A673 (cell line): ENCODE results near the gene TRIM26. TPM values are rescaled to one million over a fixed set of nuclear protein-coding genes. Genes with fewer than 3 reads are reported as not detected.

Experiments used
- BruUV-seq: library from RNA; stranded (reverse); fragments of 400-500 nt; replicated peaks from 2 replicates; lab custom pipeline; 2021; lab: Mats Ljungman, UMichigan
- CTCF ChIA-PET: fragments of 300-600 bp; sonication (Branson Sonifier 250); formaldehyde crosslinking; loops from one replicate; lab custom pipeline; 2022; ENCODE audit warnings: antibody characterized with exemption; lab: Charles Lee
- POLR2A ChIA-PET: fragments of 300-600 bp; sonication (Branson Sonifier 250); formaldehyde crosslinking; loops from one replicate; lab custom pipeline; 2022; ENCODE audit warnings: antibody characterized with exemption; ENCODE audit not compliant: low non-redundant PET; lab: Charles Lee
- DNase-seq: peaks from one replicate; pipeline ENCODE4 v3.0.0-alpha.2; 2015; ENCODE audit warnings: low spot score
- H3K27ac ChIP-seq: fragments of 200-600 bp; sonication (generic); 2 replicates; pipeline ENCODE4 v1.5.1; 2016; ENCODE audit warnings: mixed run types, low read depth, mild to moderate bottlenecking, mixed read lengths, antibody characterized with exemption, low read length; ENCODE audit not compliant: poor library complexity, severe bottlenecking
- H3K27me3 ChIP-seq: fragments of 200-600 bp; sonication (generic); replicated peaks from 2 replicates; pipeline ENCODE4 v1.6.1; 2017; ENCODE audit warnings: mixed run types, low read depth, mild to moderate bottlenecking, mixed read lengths, antibody characterized with exemption, low read length; ENCODE audit not compliant: insufficient read depth, poor library complexity
- H3K36me3 ChIP-seq: fragments of 200-600 bp; sonication (generic); 2 replicates; pipeline ENCODE4 v1.6.1; 2016; ENCODE audit warnings: mixed run types, mild to moderate bottlenecking, mixed read lengths, antibody characterized with exemption, low read length; ENCODE audit not compliant: insufficient read depth, poor library complexity, severe bottlenecking
- H3K4me1 ChIP-seq: fragments of 200-600 bp; sonication (generic); 2 replicates; pipeline ENCODE4 v1.6.1; 2017; ENCODE audit warnings: mixed run types, mild to moderate bottlenecking, mixed read lengths, antibody characterized with exemption, low read length; ENCODE audit not compliant: insufficient read depth, poor library complexity, severe bottlenecking
- H3K4me3 ChIP-seq: fragments of 200-600 bp; sonication (generic); 2 replicates; pipeline ENCODE4 v1.5.1; 2016; ENCODE audit warnings: low read depth, mixed run types, mild to moderate bottlenecking, mixed read lengths, low read length; ENCODE audit not compliant: poor library complexity, severe bottlenecking
- H3K9me3 ChIP-seq: fragments of 200-600 bp; sonication (generic); 2 replicates; pipeline ENCODE4 v1.6.1; 2016; ENCODE audit warnings: mixed run types, low read depth, mild to moderate bottlenecking, mixed read lengths, antibody characterized with exemption, low read length; ENCODE audit not compliant: poor library complexity, severe bottlenecking
- CTCF ChIP-seq: fragments of 300-800, 200-600 bp; sonication (generic); conservative IDR thresholded peaks from 2 replicates; pipeline ENCODE4 v1.5.1; 2017; ENCODE audit warnings: low read depth, mild to moderate bottlenecking, antibody characterized with exemption, low read length, moderate library complexity, mixed read lengths
- EZH2 ChIP-seq: fragments of 200-600 bp; sonication (generic); IDR thresholded peaks from 2 replicates; pipeline ENCODE4 v1.6.1; 2017; ENCODE audit warnings: borderline replicate concordance, low read depth, mild to moderate bottlenecking, mixed read lengths, antibody characterized with exemption, low read length; ENCODE audit not compliant: poor library complexity, severe bottlenecking
- intact Hi-C: fragments of 100-400 bp; cut with micrococcal nuclease; formaldehyde crosslinking; loops from one replicate; pipeline ENCODE4 v1.10.0; 2022; ENCODE audit not compliant: unreplicated experiment
- total RNA-seq: library from RNA; stranded (reverse); gene quantifications from 2 replicates; pipeline ENCODE4 v1.2.3, GENCODE V29; 2021

TRIM26 gene
- total RNA-seq, 1 experiment from 2014 or later, result 41.3 TPM

GRCh38 chr6:30135147-30135546 is 78.1 kb downstream of the TRIM26 start:
- CTCF ChIA-PET, result no interaction called here
- TF ChIP-seq CTCF (no peak), EZH2 (no peak)

More at GRCh38 chr6:30135147-30135546, 78.1 kb downstream of the TRIM26 start:
- Histone ChIP-seq H3K9me3 (no peaks in the 10 kb centered on the region), H3K36me3 (no peaks in the 10 kb centered on the region), H3K4me3 (no peak overlapping the region), H3K27me3 (peaks cover 11% of the 10 kb centered on the region), H3K4me1 (no peaks in the 10 kb centered on the region), H3K27ac (no peak overlapping the region)
- no peak for DNase-seq
- intact Hi-C loops, result no loop called here
- POLR2A ChIA-PET, result no interaction called here
- BruUV-seq, result no TSS peak

Other genes with a start within 250 kb of the TRIM26 start
- gene POLR1H, start 152.1 kb downstream of the TRIM26 start, total RNA-seq, result 30.9 and 34.2 TPM in 2 replicates
- gene PPP1R11, start 146.2 kb downstream of the TRIM26 start, total RNA-seq, result 46.2 and 46.8 TPM in 2 replicates
- not detected in 2 replicates for gene RNF39, start 137.6 kb downstream of the TRIM26 start, total RNA-seq
- not detected in 2 replicates for gene TRIM31, start 100.3 kb downstream of the TRIM26 start, total RNA-seq
- gene TRIM40, start 77.3 kb downstream of the TRIM26 start, total RNA-seq, result not detected in 2 replicates
- not detected in 2 replicates for gene TRIM10, start 52.2 kb downstream of the TRIM26 start, total RNA-seq
- not detected in 2 replicates for gene TRIM15, start 49.9 kb downstream of the TRIM26 start, total RNA-seq
- gene TRIM39, start 113.5 kb upstream of the TRIM26 start, total RNA-seq, result 13.7 and 14.3 TPM in 2 replicates
- 65.1 and 65.9 TPM in 2 replicates for gene RPP21, start 131.8 kb upstream of the TRIM26 start, total RNA-seq